SK-N-SH treated with all-trans-retinoic acid at 6 μM for 48 hours (cell line): Measurements from ENCODE around the gene WARS2.

Experiments
- ARNTL ChIP-seq: fragments of 450-650 bp; formaldehyde crosslinking; IDR thresholded peaks from 2 replicates; pipeline ENCODE4 v1.5.0; 2020; ENCODE audit warnings: low read depth, mild to moderate bottlenecking, moderate library complexity, borderline replicate concordance
- ESRRG ChIP-seq: fragments of 250-450 bp; sonication (Bioruptor Pico); IDR thresholded peaks from 2 replicates; pipeline ENCODE4 v1.6.1; 2021; ENCODE audit warnings: mild to moderate bottlenecking
- GLIS3 ChIP-seq: fragments of 250-450 bp; sonication (Bioruptor Pico); IDR thresholded peaks from 2 replicates; pipeline ENCODE4 v1.5.0; 2020; ENCODE audit warnings: mild to moderate bottlenecking, moderate library complexity
- RARB ChIP-seq: fragments of 250-450 bp; sonication (Bioruptor Pico); IDR thresholded peaks from 2 replicates; pipeline ENCODE4 v1.8.0; 2021; ENCODE audit warnings: mild to moderate bottlenecking, moderate library complexity
- TOX ChIP-seq: fragments of 250-450 bp; sonication (Bioruptor Pico); IDR thresholded peaks from 2 replicates; pipeline ENCODE4 v1.8.0; 2021; ENCODE audit warnings: mild to moderate bottlenecking, moderate library complexity, borderline replicate concordance
- ZNF565 ChIP-seq: fragments of 450-650 bp; formaldehyde crosslinking; conservative IDR thresholded peaks from 2 replicates; pipeline ENCODE4 v1.5.0; 2020; ENCODE audit warnings: low read depth, mild to moderate bottlenecking, moderate library complexity
- ZNF8 ChIP-seq: fragments of 450-650 bp; formaldehyde crosslinking; IDR thresholded peaks from 2 replicates; pipeline ENCODE4 v1.5.0; 2020; ENCODE audit warnings: mild to moderate bottlenecking, moderate library complexity
- TF ChIP-seq, protein P1 (sequence below): fragments of 250-450 bp; sonication (Bioruptor Pico); IDR thresholded peaks from 2 replicates; pipeline ENCODE4 v1.8.0; 2020; ENCODE audit warnings: mild to moderate bottlenecking, moderate library complexity, borderline replicate concordance

DNA sequence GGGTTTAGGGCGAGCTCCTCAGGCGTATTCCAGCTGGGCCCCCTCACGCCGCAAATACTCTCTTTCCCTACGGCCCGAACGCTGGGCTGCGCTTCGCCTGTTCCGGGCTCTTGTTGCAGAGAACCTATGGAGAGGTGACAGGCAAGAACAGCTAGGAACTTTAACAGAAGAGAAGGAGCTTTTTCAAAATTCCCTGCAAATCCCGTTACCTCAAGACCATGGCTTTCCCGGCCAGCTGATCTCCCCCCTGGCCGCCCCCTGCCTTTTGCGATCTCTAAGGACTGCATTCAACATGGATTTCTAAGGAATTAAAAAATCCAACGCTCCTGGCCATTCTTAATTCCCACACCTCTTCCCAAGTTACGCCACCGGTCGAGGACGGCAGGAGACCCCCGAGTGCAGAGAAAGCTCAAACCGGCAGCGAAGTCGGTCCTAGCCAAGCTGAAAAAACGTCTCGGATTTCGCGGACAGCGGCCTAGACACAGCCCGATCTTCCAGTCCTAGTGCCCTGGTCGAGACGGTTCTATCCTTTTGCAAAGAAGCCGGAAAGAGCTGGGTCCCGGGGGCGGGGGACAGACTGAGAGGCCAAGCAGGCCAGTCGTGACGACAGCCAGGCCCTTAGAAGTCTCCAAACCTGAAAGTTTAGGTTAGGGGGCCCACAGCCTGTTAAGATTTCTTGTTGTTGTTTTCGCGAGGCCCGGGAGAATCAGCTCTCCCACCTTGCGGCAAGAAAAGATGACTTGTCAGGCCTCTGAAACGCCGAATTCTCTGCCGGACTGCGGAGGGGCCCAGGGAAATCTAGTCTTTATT, 151.2 kb downstream of the WARS2 start:
- TF ChIP-seq, protein P1, sequence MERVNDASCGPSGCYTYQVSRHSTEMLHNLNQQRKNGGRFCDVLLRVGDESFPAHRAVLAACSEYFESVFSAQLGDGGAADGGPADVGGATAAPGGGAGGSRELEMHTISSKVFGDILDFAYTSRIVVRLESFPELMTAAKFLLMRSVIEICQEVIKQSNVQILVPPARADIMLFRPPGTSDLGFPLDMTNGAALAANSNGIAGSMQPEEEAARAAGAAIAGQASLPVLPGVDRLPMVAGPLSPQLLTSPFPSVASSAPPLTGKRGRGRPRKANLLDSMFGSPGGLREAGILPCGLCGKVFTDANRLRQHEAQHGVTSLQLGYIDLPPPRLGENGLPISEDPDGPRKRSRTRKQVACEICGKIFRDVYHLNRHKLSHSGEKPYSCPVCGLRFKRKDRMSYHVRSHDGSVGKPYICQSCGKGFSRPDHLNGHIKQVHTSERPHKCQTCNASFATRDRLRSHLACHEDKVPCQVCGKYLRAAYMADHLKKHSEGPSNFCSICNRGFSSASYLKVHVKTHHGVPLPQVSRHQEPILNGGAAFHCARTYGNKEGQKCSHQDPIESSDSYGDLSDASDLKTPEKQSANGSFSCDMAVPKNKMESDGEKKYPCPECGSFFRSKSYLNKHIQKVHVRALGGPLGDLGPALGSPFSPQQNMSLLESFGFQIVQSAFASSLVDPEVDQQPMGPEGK (CRISPR knock-in tag): no peak
- TF ChIP-seq ZNF8 (CRISPR knock-in tag) (no peak), ESRRG (CRISPR knock-in tag) (no peak), ZNF565 (CRISPR knock-in tag) (no peak), TOX (CRISPR knock-in tag) (no peak), ARNTL (CRISPR knock-in tag) (no peak), RARB (CRISPR knock-in tag) (no peak), GLIS3 (CRISPR knock-in tag) (no peak)
